Measurements from ENCODE around the gene GFPT2. TPM values are rescaled to one million over a fixed set of nuclear protein-coding genes. Genes with fewer than 3 reads are reported as not detected.

Gene GFPT2
- total and polyA plus RNA-seq, 2 of the 8 experiments (the other 6 are each of a cell fraction or from before 2014, with no cell fraction given): 83.7 to 143 TPM

GRCh38 chr5:180377556-180378197, 24.5 kb upstream of the GFPT2 start:
- no peak overlapping the region for H4K91ac ChIP-seq (replicated peaks; ENCODE audit: insufficient read length, low read length)
- WGBS, 2 experiments (ENCODE audit: extremely low coverage in 1 of 2, insufficient coverage in 1 of 2, insufficient read length in 1 of 2, insufficient replicate concordance in 2 of 2, low coverage in 1 of 2, low lambda C conversion rate in 2 of 2, missing lambda C conversion rate in 1 of 2): 84% methylated on average over 13 of the region's 13 CpGs; no CpG with 5 or more reads in 1 of the 2 experiments
- no peak overlapping the region for H2AFZ ChIP-seq (ENCODE audit: low read length)

More at GRCh38 chr5:180377556-180378197, 24.5 kb upstream of the GFPT2 start:
- no peak overlapping the region for H4K5ac ChIP-seq (ENCODE audit: insufficient read length, low read depth, low read length)
- no peak overlapping the region for H2BK15ac ChIP-seq (ENCODE audit: low read length)
- H3K9ac ChIP-seq (replicated peaks in 1 of 4; ENCODE audit: extremely low read depth in 1 of 4, low read depth in 3 of 4, low read length in 3 of 4): no peak overlapping the region
- no peak overlapping the region for H3K4me3 ChIP-seq (ENCODE audit: extremely low read depth in 1 of 4, insufficient read depth in 2 of 4, low read depth in 3 of 4, low read length in 4 of 4)
- no peak overlapping the region for H3K18ac ChIP-seq (ENCODE audit: extremely low read depth, low read length)
- H3K4ac ChIP-seq (replicated peaks; ENCODE audit: insufficient read length, low read depth, low read length): no peak overlapping the region
- no peaks in the 10 kb centered on the region for H3K36me3 ChIP-seq (ENCODE audit: control insufficient read depth in 2 of 4, insufficient read depth in 4 of 4, low read length in 3 of 4)
- no peak overlapping the region for H3K56ac ChIP-seq (replicated peaks; ENCODE audit: insufficient read length, low read depth, low read length)
- H2BK12ac ChIP-seq (ENCODE audit: low read depth, low read length): 0 out of 2 replicates have a peak overlapping the region, but pooled peaks have one; percentile 27
- H2BK5ac ChIP-seq (ENCODE audit: low read depth, low read length): no peak overlapping the region
- H3K79me2 ChIP-seq (ENCODE audit: control insufficient read depth in 1 of 2, insufficient read depth in 2 of 2, low read length in 2 of 2): no peaks in the 10 kb centered on the region
- H3K27ac ChIP-seq (ENCODE audit: low read depth, low read length): no peak overlapping the region
- no peaks in the 10 kb centered on the region for H3K79me1 ChIP-seq (ENCODE audit: low read depth, low read length)
- DNase-seq (ENCODE audit: low read depth in 1 of 2, low spot score in 2 of 2): no peak
- no peak overlapping the region for H2BK20ac ChIP-seq (ENCODE audit: low read length)
- H2BK120ac ChIP-seq (replicated peaks; ENCODE audit: low read depth, low read length): no peak overlapping the region
- H3K23me2 ChIP-seq (ENCODE audit: low read depth, low read length): no peaks in the 10 kb centered on the region
- no peaks in the 10 kb centered on the region; a peak in 1 of 7 replicates for H3K4me1 ChIP-seq (replicated peaks in 1 of 4; ENCODE audit: control insufficient read depth in 3 of 4, insufficient read depth in 4 of 4, low read length in 3 of 4)
- no peaks in the 10 kb centered on the region for H4K20me1 ChIP-seq (replicated peaks in 1 of 2; ENCODE audit: control insufficient read depth in 1 of 2, insufficient read depth in 2 of 2, low read length in 2 of 2)
- H3K14ac ChIP-seq (ENCODE audit: insufficient read length): no peak overlapping the region
- no peaks in the 10 kb centered on the region for H3K9me3 ChIP-seq (ENCODE audit: insufficient read depth in 2 of 2, low read depth in 1 of 2, low read length in 1 of 2)
- no peak overlapping the region for H3K4me2 ChIP-seq (ENCODE audit: insufficient read depth in 1 of 2, low read depth in 2 of 2, low read length in 2 of 2)
- H3K27me3 ChIP-seq (replicated peaks in 1 of 4; ENCODE audit: control insufficient read depth in 3 of 4, extremely low read depth in 1 of 4, insufficient read depth in 3 of 4, low read length in 3 of 4): no peaks in the 10 kb centered on the region; a peak in 1 of 7 replicates
- H4K8ac ChIP-seq (ENCODE audit: extremely low read depth, insufficient read depth, low read length): peak overlapping the region; percentile 31; the same call in 1 of the 2 replicates
- POLR2A ChIA-PET (ENCODE audit: partially characterized antibody): no interaction called here
- no peak for FAIRE-seq
- TF ChIP-seq RBBP5 (IDR thresholded peaks at IDR 0.05; ENCODE audit: borderline replicate concordance, low read depth, low read length): no peak
- no peak for TF ChIP-seq JUN (IDR thresholded peaks at IDR 0.05; ENCODE audit: low read depth, low read length)
- no peak for TF ChIP-seq POLR2A (IDR thresholded peaks at IDR 0.05; ENCODE audit: control extremely low read depth in 1 of 2, low read depth in 2 of 2, low read length in 2 of 2)
- no peak for TF ChIP-seq KDM1A (IDR thresholded peaks at IDR 0.05; ENCODE audit: borderline replicate concordance, low read length)
- TF ChIP-seq POU5F1 (IDR thresholded peaks at IDR 0.05; ENCODE audit: low read depth, low read length): no peak
- no peak for TF ChIP-seq CBX5 (IDR thresholded peaks at IDR 0.05; ENCODE audit: low read depth, low read length)
- TF ChIP-seq TAF7 (optimal IDR thresholded peaks at IDR 0.05; ENCODE audit: borderline replicate concordance, low read depth, low read length): no peak
- no peak overlapping the region for H2AK5ac ChIP-seq (ENCODE audit: low read depth, low read length)
- no peak overlapping the region for H3K23ac ChIP-seq (ENCODE audit: insufficient read length)
- CTCF ChIA-PET (ENCODE audit: partially characterized antibody): interaction anchor here (0.7 to 1.6 kb wide), 2 partner anchors 23 to 26 kb away, joined by 3 read pairs; no protein-coding TSS in a partner anchor

Data from H1 (cell line).